Measurements from ENCODE around the gene ME2. TPM values are rescaled to one million over a fixed set of nuclear protein-coding genes. Genes with fewer than 3 reads are reported as not detected.

Gene ME2
- total and polyA plus RNA-seq, 2 of the 8 experiments (the other 6 are each of a cell fraction or from before 2014, with no cell fraction given) = 54.7 to 66.9 TPM

- no peak overlapping the region for H2BK12ac ChIP-seq (ENCODE audit: low read depth, low read length)
- H2AFZ ChIP-seq (ENCODE audit: low read length) = no peak overlapping the region
- no peaks in the 10 kb centered on the region for H3K27me3 ChIP-seq (replicated peaks in 1 of 4; ENCODE audit: control insufficient read depth in 3 of 4, extremely low read depth in 1 of 4, insufficient read depth in 3 of 4, low read length in 3 of 4)
- no peaks in the 10 kb centered on the region for H3K9me3 ChIP-seq (ENCODE audit: insufficient read depth in 2 of 2, low read depth in 1 of 2, low read length in 1 of 2)
- H3K23me2 ChIP-seq (ENCODE audit: low read depth, low read length) = no peaks in the 10 kb centered on the region
- H2BK120ac ChIP-seq (replicated peaks; ENCODE audit: low read depth, low read length) = no peak overlapping the region
- no peak for FAIRE-seq
- no peak overlapping the region for H4K91ac ChIP-seq (replicated peaks; ENCODE audit: insufficient read length, low read length)
- 93% methylated on average over 2 of the region's 2 CpGs; no CpG with 5 or more reads in 1 of the 2 experiments for WGBS, 2 experiments (ENCODE audit: extremely low coverage in 1 of 2, insufficient coverage in 1 of 2, insufficient read length in 1 of 2, insufficient replicate concordance in 2 of 2, low coverage in 1 of 2, low lambda C conversion rate in 2 of 2, missing lambda C conversion rate in 1 of 2)
- ChIA-PET CTCF (ENCODE audit: partially characterized antibody) (interaction anchor here (2.7 kb wide), 1 partner anchor 19 kb away, joined by 10 read pairs; the partner anchor contains the start of gene MRO), POLR2A (ENCODE audit: partially characterized antibody) (no interaction called here)
- no peak overlapping the region for H3K9ac ChIP-seq (replicated peaks in 1 of 4; ENCODE audit: extremely low read depth in 1 of 4, low read depth in 3 of 4, low read length in 3 of 4)
- no peak overlapping the region for H3K27ac ChIP-seq (ENCODE audit: low read depth, low read length)
- H2BK5ac ChIP-seq (ENCODE audit: low read depth, low read length) = no peak overlapping the region
- no peak for DNase-seq (ENCODE audit: low read depth in 1 of 2, low spot score in 2 of 2)
- no peak overlapping the region for H4K5ac ChIP-seq (ENCODE audit: insufficient read length, low read depth, low read length)
- no peak overlapping the region for H3K14ac ChIP-seq (ENCODE audit: insufficient read length)
- H3K79me1 ChIP-seq (ENCODE audit: low read depth, low read length) = no peaks in the 10 kb centered on the region
- H2BK20ac ChIP-seq (ENCODE audit: low read length) = no peak overlapping the region
- no peak overlapping the region for H3K4me2 ChIP-seq (ENCODE audit: insufficient read depth in 1 of 2, low read depth in 2 of 2, low read length in 2 of 2)
- no peaks in the 10 kb centered on the region for H3K36me3 ChIP-seq (ENCODE audit: control insufficient read depth in 2 of 4, insufficient read depth in 4 of 4, low read length in 3 of 4)
- no peaks in the 10 kb centered on the region for H4K20me1 ChIP-seq (replicated peaks in 1 of 2; ENCODE audit: control insufficient read depth in 1 of 2, insufficient read depth in 2 of 2, low read length in 2 of 2)
- H3K79me2 ChIP-seq (ENCODE audit: control insufficient read depth in 1 of 2, insufficient read depth in 2 of 2, low read length in 2 of 2) = no peaks in the 10 kb centered on the region
- no peak overlapping the region for H4K8ac ChIP-seq (ENCODE audit: extremely low read depth, insufficient read depth, low read length)
- no peak overlapping the region for H2AK5ac ChIP-seq (ENCODE audit: low read depth, low read length)
- H3K4me3 ChIP-seq (ENCODE audit: extremely low read depth in 1 of 4, insufficient read depth in 2 of 4, low read depth in 3 of 4, low read length in 4 of 4) = no peak overlapping the region
- no peaks in the 10 kb centered on the region for H3K4me1 ChIP-seq (replicated peaks in 1 of 4; ENCODE audit: control insufficient read depth in 3 of 4, insufficient read depth in 4 of 4, low read length in 3 of 4)
- H3K4ac ChIP-seq (replicated peaks; ENCODE audit: insufficient read length, low read depth, low read length) = no peak overlapping the region
- no peak overlapping the region for H3K23ac ChIP-seq (ENCODE audit: insufficient read length)
- H3K18ac ChIP-seq (ENCODE audit: extremely low read depth, low read length) = no peak overlapping the region
- no peak overlapping the region for H3K56ac ChIP-seq (replicated peaks; ENCODE audit: insufficient read length, low read depth, low read length)
- H2BK15ac ChIP-seq (ENCODE audit: low read length) = no peak overlapping the region
- no peak for TF ChIP-seq GABPA (IDR thresholded peaks at IDR 0.05; ENCODE audit: borderline replicate concordance, insufficient read depth, low read length)
- TF ChIP-seq USF2 (IDR thresholded peaks at IDR 0.05; ENCODE audit: low read length) = no peak
- no peak for TF ChIP-seq BRCA1 (IDR thresholded peaks at IDR 0.05; ENCODE audit: low read depth, low read length)
- TF ChIP-seq PHF8 (conservative IDR thresholded peaks at IDR 0.05; ENCODE audit: low read depth, low read length) = no peak
- no peak for TF ChIP-seq ZNF274 (IDR thresholded peaks at IDR 0.05; ENCODE audit: borderline replicate concordance, extremely low read depth, low read length)
- TF ChIP-seq ATF2 (IDR thresholded peaks at IDR 0.05; ENCODE audit: low read length) = no peak
- no peak for TF ChIP-seq CREB1 (IDR thresholded peaks at IDR 0.05)
- no peak for TF ChIP-seq RXRA (IDR thresholded peaks at IDR 0.05; ENCODE audit: insufficient read depth, low read depth, low read length)
- TF ChIP-seq TAF1 (IDR thresholded peaks at IDR 0.05; ENCODE audit: low read depth, low read length) = no peak
- TF ChIP-seq BACH1 (IDR thresholded peaks at IDR 0.05; ENCODE audit: low read length) = no peak
- TF ChIP-seq BCL11A (IDR thresholded peaks at IDR 0.05; ENCODE audit: low read depth in 2 of 2, low read length in 2 of 2) = no peak
- no peak for TF ChIP-seq EZH2 (IDR thresholded peaks at IDR 0.05; ENCODE audit: low read depth, low read length, severe bottlenecking)
Measured at GRCh38 chr18:50839341-50839740, 39.6 kb upstream of the ME2 start.

Data from H1 (cell line).